ENCODE measurements around the gene VEGFB. TPM values are rescaled to one million over a fixed set of nuclear protein-coding genes. Genes with fewer than 3 reads are reported as not detected.
"Not testable (repeated sequence)": the region's sequence is repeated elsewhere in the genome, so short reads cannot be mapped to it uniquely, and the experiment has no call there.

The VEGFB gene
- total RNA-seq, 1 donor from 2014 or later: 44.9 TPM

GRCh38 chr11:64245797-64246620, 11.6 kb downstream of the VEGFB start:
- no peaks in the 10 kb centered on the region for H3K9me3 ChIP-seq
- peaks cover 48% of the 10 kb centered on the region for H3K4me1 ChIP-seq
- no peaks in the 10 kb centered on the region for H3K27me3 ChIP-seq
- peak; percentile 32 to 71 for TF ChIP-seq POLR2AphosphoS5 (IDR thresholded peaks at IDR 0.05; ENCODE audit: insufficient read depth in 1 of 2, low read depth in 1 of 2)
- no peak for TF ChIP-seq CTCF (IDR thresholded peaks at IDR 0.05)
- intact Hi-C loops (cut with DNase I): loop anchor here (2.0 kb wide), 1 partner anchor 25 kb away; no protein-coding TSS in a partner anchor
- H3K36me3 ChIP-seq: peaks cover 0 to 12% of the 10 kb centered on the region in 2 donors
- H3K27ac ChIP-seq: peak overlapping the region; percentile 76
- H3K4me3 ChIP-seq: peak overlapping the region; percentile 48 to 57
- DNase-seq (ENCODE audit: extremely low spot score in 2 of 2): no peak

GRCh38 chr11:64246621-64246870, 12.2 kb downstream of the VEGFB start:
- not testable (repeated sequence) for H3K9me3 ChIP-seq; DNase-seq (ENCODE audit: extremely low spot score in 2 of 2); H3K27me3 ChIP-seq
- Histone ChIP-seq H3K4me1 (peaks cover 49% of the 10 kb centered on the region), H3K36me3 (peaks cover 0 to 12% of the 10 kb centered on the region in 2 donors), H3K27ac (peak overlapping the region; percentile 76), H3K4me3 (peak overlapping the region; percentile 48 to 57)
- intact Hi-C loops (cut with DNase I): loop anchor here (2.0 kb wide), 1 partner anchor 24 kb away; no protein-coding TSS in a partner anchor

- peak in 1 of 2 donors; percentile 84 for TF ChIP-seq POLR2AphosphoS5 (IDR thresholded peaks at IDR 0.05; ENCODE audit: insufficient read depth in 1 of 2, low read depth in 1 of 2)
- TF ChIP-seq CTCF (IDR thresholded peaks at IDR 0.05): no peak
- TF ChIP-seq POLR2A (IDR thresholded peaks at IDR 0.05): peak in 1 of 2 donors; percentile 11
- H3K36me3 ChIP-seq: peaks cover 0 to 12% of the 10 kb centered on the region in 2 donors
- DNase-seq (ENCODE audit: extremely low spot score in 2 of 2): no peak
- H3K9me3 ChIP-seq: no peaks in the 10 kb centered on the region
- peak within 1 kb of the TSS; percentile 48 to 57 for H3K4me3 ChIP-seq
- peaks cover 50% of the 10 kb centered on the region for H3K4me1 ChIP-seq
- no peaks in the 10 kb centered on the region for H3K27me3 ChIP-seq
- H3K27ac ChIP-seq: peak within 1 kb of the TSS; percentile 81
- intact Hi-C loops (cut with DNase I): loop anchor here (2.0 kb wide), 1 partner anchor 24 kb away; no protein-coding TSS in a partner anchor
Measured at GRCh38 chr11:64246871-64247728, 12.7 kb downstream of the VEGFB start, which contains the start of gene PPP1R14B. Gene PPP1R14B, minus strand, starts transcription at chr11:64246943. Its CDS starts 270 bp downstream, at chr11:64246673.

- H3K4me3 ChIP-seq: peak overlapping the region; percentile 48 to 57
- peaks cover 0 to 12% of the 10 kb centered on the region in 2 donors for H3K36me3 ChIP-seq
- H3K27ac ChIP-seq: peak overlapping the region; percentile 81
- no peak for TF ChIP-seq POLR2A (IDR thresholded peaks at IDR 0.05)
- TF ChIP-seq POLR2AphosphoS5 (IDR thresholded peaks at IDR 0.05; ENCODE audit: insufficient read depth in 1 of 2, low read depth in 1 of 2): no peak
- no peak for TF ChIP-seq CTCF (IDR thresholded peaks at IDR 0.05)
- H3K9me3 ChIP-seq: no peaks in the 10 kb centered on the region
- intact Hi-C loops (cut with DNase I): loop anchor here (2.0 kb wide), 1 partner anchor 23 kb away; no protein-coding TSS in a partner anchor
- no peaks in the 10 kb centered on the region for H3K27me3 ChIP-seq
- peaks cover 50% of the 10 kb centered on the region for H3K4me1 ChIP-seq
- DNase-seq (ENCODE audit: extremely low spot score in 2 of 2): no peak
Measured at GRCh38 chr11:64247729-64248531, 13.5 kb downstream of the VEGFB start.

- H3K27me3 ChIP-seq: no peaks in the 10 kb centered on the region
- TF ChIP-seq POLR2A (IDR thresholded peaks at IDR 0.05): no peak
- TF ChIP-seq POLR2AphosphoS5 (IDR thresholded peaks at IDR 0.05; ENCODE audit: insufficient read depth in 1 of 2, low read depth in 1 of 2): no peak
- no peak for TF ChIP-seq CTCF (IDR thresholded peaks at IDR 0.05)
- H3K9me3 ChIP-seq: no peaks in the 10 kb centered on the region
- intact Hi-C loops (cut with DNase I): no loop called here
- no peak for DNase-seq (ENCODE audit: extremely low spot score in 2 of 2)
- peaks cover 50% of the 10 kb centered on the region for H3K4me1 ChIP-seq
- H3K27ac ChIP-seq: no peak overlapping the region
- peaks cover 0 to 8% of the 10 kb centered on the region in 2 donors for H3K36me3 ChIP-seq
- H3K4me3 ChIP-seq: no peak overlapping the region
Measured at GRCh38 chr11:64248578-64248977, 14.2 kb downstream of the VEGFB start.
